ENCODE measurements around the gene LAD1. TPM values are rescaled to one million over a fixed set of nuclear protein-coding genes. Genes with fewer than 3 reads are reported as not detected.

LAD1 gene
- total and polyA plus RNA-seq, 2 donors (not counting 1 experiment from before 2014, with no cell fraction given) = 0.10 TPM; not detected in 1

GRCh38 chr1:201357211-201357610 lies 41.9 kb downstream of the LAD1 start:
- WGBS (ENCODE audit: insufficient coverage) = 94% methylated on average over 8 of the region's 8 CpGs
- Mint-ChIP-seq H3K27me3 (peaks cover 8% of the 10 kb centered on the region), H3K9me3 (ENCODE audit: insufficient read depth) (no peaks in the 10 kb centered on the region), H3K4me3 (no peak overlapping the region), H3K27ac (no peak overlapping the region), H3K4me1 (no peaks in the 10 kb centered on the region)
- ChIA-PET POLR2A (no interaction called here), CTCF (no interaction called here)
- Histone ChIP-seq H3K79me2 (ENCODE audit: control insufficient read depth, insufficient read depth, low read length) (no peaks in the 10 kb centered on the region), H3K27me3 (replicated peaks in 1 of 4; ENCODE audit: control extremely low read depth in 1 of 4, control insufficient read depth in 3 of 4, insufficient read depth in 4 of 4, low read length in 3 of 4) (peaks cover 0 to 7% (median 2%) of the 10 kb centered on the region in 4 experiments), H3K27ac (ENCODE audit: low read length in 2 of 2) (no peak overlapping the region), H3K9ac (ENCODE audit: low read length) (no peak overlapping the region), H3K9me3 (ENCODE audit: control extremely low read depth in 1 of 3, control insufficient read depth in 2 of 3, insufficient read depth in 1 of 3, low read length in 2 of 3) (no peaks in the 10 kb centered on the region), H3K4me3 (ENCODE audit: control extremely low read depth in 1 of 5, extremely low read depth in 1 of 5, insufficient read depth in 1 of 5, low read depth in 2 of 5, low read length in 4 of 5) (no peak overlapping the region), H3K4me2 (replicated peaks; ENCODE audit: low read depth, low read length, poor library complexity, severe bottlenecking) (no peak overlapping the region), H3K4me1 (ENCODE audit: control insufficient read depth in 2 of 2, insufficient read depth in 2 of 2, low read length in 2 of 2) (no peaks in the 10 kb centered on the region), H4K20me1 (ENCODE audit: control insufficient read depth, insufficient read depth, low read length, poor library complexity, severe bottlenecking) (no peaks in the 10 kb centered on the region), H2AFZ (ENCODE audit: insufficient read depth, low read depth, low read length, poor library complexity, severe bottlenecking) (no peak overlapping the region), H3K36me3 (replicated peaks in 1 of 2; ENCODE audit: control extremely low read depth in 1 of 2, control insufficient read depth in 1 of 2, extremely low read depth in 1 of 2, insufficient read depth in 2 of 2, low read length in 1 of 2) (no peaks in the 10 kb centered on the region)
- intact Hi-C loops (cut with micrococcal nuclease) = no loop called here
- ATAC-seq (ENCODE audit: low read depth) = no peak
- DNase-seq = no peak
- TF ChIP-seq EZH2 (IDR thresholded peaks at IDR 0.05; ENCODE audit: borderline replicate concordance, insufficient read depth, low read depth, low read length, poor library complexity, severe bottlenecking) = no peak
- TF ChIP-seq CTCF (IDR thresholded peaks at IDR 0.05) = no peak

- no peak overlapping the region for H3K9ac ChIP-seq (ENCODE audit: low read length)
- H3K27ac ChIP-seq (ENCODE audit: low read length in 2 of 2) = no peak overlapping the region
- Mint-ChIP-seq H3K4me3 (no peak overlapping the region), H3K9me3 (ENCODE audit: insufficient read depth) (no peaks in the 10 kb centered on the region), H3K27me3 (peaks cover 9% of the 10 kb centered on the region), H3K4me1 (no peaks in the 10 kb centered on the region), H3K27ac (no peak overlapping the region)
- intact Hi-C loops (cut with micrococcal nuclease) = no loop called here
- TF ChIP-seq CTCF (IDR thresholded peaks at IDR 0.05) = no peak
- TF ChIP-seq EZH2 (IDR thresholded peaks at IDR 0.05; ENCODE audit: borderline replicate concordance, insufficient read depth, low read depth, low read length, poor library complexity, severe bottlenecking) = no peak
- H3K9me3 ChIP-seq (ENCODE audit: control extremely low read depth in 1 of 3, control insufficient read depth in 2 of 3, insufficient read depth in 1 of 3, low read length in 2 of 3) = no peaks in the 10 kb centered on the region
- ChIA-PET CTCF (no interaction called here), POLR2A (no interaction called here)
- H2AFZ ChIP-seq (ENCODE audit: insufficient read depth, low read depth, low read length, poor library complexity, severe bottlenecking) = no peak overlapping the region
- H3K27me3 ChIP-seq (replicated peaks in 1 of 4; ENCODE audit: control extremely low read depth in 1 of 4, control insufficient read depth in 3 of 4, insufficient read depth in 4 of 4, low read length in 3 of 4) = peaks cover 0 to 4% (median 1%) of the 10 kb centered on the region in 4 experiments
- no peaks in the 10 kb centered on the region for H3K79me2 ChIP-seq (ENCODE audit: control insufficient read depth, insufficient read depth, low read length)
- no peaks in the 10 kb centered on the region for H4K20me1 ChIP-seq (ENCODE audit: control insufficient read depth, insufficient read depth, low read length, poor library complexity, severe bottlenecking)
- no peak overlapping the region for H3K4me2 ChIP-seq (replicated peaks; ENCODE audit: low read depth, low read length, poor library complexity, severe bottlenecking)
- DNase-seq (no peak), ATAC-seq (ENCODE audit: low read depth) (no peak)
- H3K4me3 ChIP-seq (ENCODE audit: control extremely low read depth in 1 of 5, extremely low read depth in 1 of 5, insufficient read depth in 1 of 5, low read depth in 2 of 5, low read length in 4 of 5) = no peak overlapping the region
- 90% methylated on average over 9 of the region's 11 CpGs for WGBS (ENCODE audit: insufficient coverage)
- H3K4me1 ChIP-seq (ENCODE audit: control insufficient read depth in 2 of 2, insufficient read depth in 2 of 2, low read length in 2 of 2) = no peaks in the 10 kb centered on the region
- H3K36me3 ChIP-seq (replicated peaks in 1 of 2; ENCODE audit: control extremely low read depth in 1 of 2, control insufficient read depth in 1 of 2, extremely low read depth in 1 of 2, insufficient read depth in 2 of 2, low read length in 1 of 2) = no peaks in the 10 kb centered on the region
Observed at GRCh38 chr1:201356701-201357100, 42.4 kb downstream of the LAD1 start.

All from B cell (primary cell).